OCI-LY7 (cell line): Measurements from ENCODE around the gene HOXB6. TPM values are rescaled to one million over a fixed set of nuclear protein-coding genes. Genes with fewer than 3 reads are reported as not detected.

Experiments
- BruUV-seq: library from RNA; stranded (reverse); fragments of 400-500 nt; replicated peaks from 2 replicates; lab custom pipeline; 2021; lab: Mats Ljungman, UMichigan
- CTCF ChIA-PET: fragments of 300-600 bp; sonication (Branson Sonifier 250); formaldehyde crosslinking; loops from one replicate; lab custom pipeline; 2022; ENCODE audit warnings: antibody characterized with exemption; ENCODE audit not compliant: unreplicated experiment; lab: Charles Lee
- POLR2A ChIA-PET: fragments of 300-600 bp; sonication (Branson Sonifier 250); formaldehyde crosslinking; loops from one replicate; lab custom pipeline; 2022; ENCODE audit warnings: antibody characterized with exemption; lab: Charles Lee
- DNase-seq: peaks from one replicate; pipeline ENCODE4 v3.0.0-alpha.2; 2015; ENCODE audit warnings: low spot score
- H2AFZ ChIP-seq: fragments of 200-600 bp; sonication (generic), shearing (Covaris generic); 2 replicates; pipeline ENCODE4 v1.6.1; 2014; ENCODE audit warnings: mild to moderate bottlenecking, antibody characterized with exemption, low read length, moderate library complexity
- H3K27ac ChIP-seq: fragments of 200-600 bp; sonication (generic); 2 replicates; pipeline ENCODE4 v1.5.1; 2014; ENCODE audit warnings: mixed run types, low read depth, mild to moderate bottlenecking, moderate library complexity, low read length, inconsistent platforms; ENCODE audit not compliant: poor library complexity, severe bottlenecking
- H3K36me3 ChIP-seq: fragments of 200-600 bp; sonication (generic); 2 replicates; pipeline ENCODE4 v1.6.1; 2014; ENCODE audit warnings: mild to moderate bottlenecking, antibody characterized with exemption, low read length, moderate library complexity, mixed read lengths; ENCODE audit not compliant: insufficient read depth
- H3K4me1 ChIP-seq: fragments of 200-600 bp; sonication (generic); 2 replicates; pipeline ENCODE4 v1.5.1; 2014; ENCODE audit warnings: mild to moderate bottlenecking, low read length; ENCODE audit not compliant: insufficient read depth, poor library complexity, severe bottlenecking
- H3K4me2 ChIP-seq: fragments of 200-600 bp; sonication (generic); 2 replicates; pipeline ENCODE4 v1.6.1; 2014; ENCODE audit warnings: mild to moderate bottlenecking, low read length
- H3K4me3 ChIP-seq: fragments of 200-600 bp; sonication (generic); 2 replicates; pipeline ENCODE4 v1.5.1; 2014; ENCODE audit warnings: mild to moderate bottlenecking, low read depth, low read length; ENCODE audit not compliant: poor library complexity, severe bottlenecking
- H3K79me2 ChIP-seq: fragments of 200-600 bp; sonication (generic); 2 replicates; pipeline ENCODE4 v1.6.1; 2016; ENCODE audit warnings: low read depth, mild to moderate bottlenecking, low read length, moderate library complexity, mixed read lengths; ENCODE audit not compliant: insufficient read depth
- H3K9me2 ChIP-seq: fragments of 200-600 bp; sonication (generic); 2 replicates; pipeline ENCODE4 v1.6.1; 2016; ENCODE audit warnings: mild to moderate bottlenecking, low read length, mixed read lengths; ENCODE audit not compliant: insufficient read depth
- H3K9me3 ChIP-seq: fragments of 200-600 bp; sonication (generic); 2 replicates; pipeline ENCODE4 v1.6.1; 2014; ENCODE audit warnings: mild to moderate bottlenecking, mixed run types, low read length, mixed read lengths
- H4K20me1 ChIP-seq: fragments of 200-600 bp; sonication (generic); 2 replicates; pipeline ENCODE4 v1.6.1; 2014; ENCODE audit warnings: mild to moderate bottlenecking, antibody characterized with exemption, low read length, moderate library complexity, mixed read lengths; ENCODE audit not compliant: insufficient read depth
- CTCF ChIP-seq: fragments of 200-600 bp; sonication (generic); conservative IDR thresholded peaks from 2 replicates; pipeline ENCODE4 v1.5.1; 2014; ENCODE audit warnings: mild to moderate bottlenecking, antibody characterized with exemption, low read length, moderate library complexity, mixed read lengths
- EZH2phosphoT487 ChIP-seq: fragments of 200-600 bp; sonication (generic); IDR thresholded peaks from 2 replicates; pipeline ENCODE4 v1.6.1; 2018; ENCODE audit warnings: low read depth, borderline replicate concordance, mild to moderate bottlenecking, mixed run types, antibody characterized with exemption, low read length, moderate library complexity, mixed read lengths
- intact Hi-C: fragments of 100-400 bp; cut with micrococcal nuclease; formaldehyde crosslinking; loops from one replicate; pipeline ENCODE4 v1.10.0; 2022; ENCODE audit not compliant: unreplicated experiment
- total RNA-seq, 2 experiments: library from RNA; depleted of rRNA in 1 of 2; stranded (reverse); fragments of >200 nt in 1 of 2; shearing (Covaris generic) in 1 of 2; gene quantifications; 2 replicates each; pipeline ENCODE4 v1.2.3, GENCODE V29; 2014 to 2022

HOXB6 gene
- total RNA-seq, 2 experiments from 2014 or later, result not detected

GRCh38 chr17:48568499-48569239 lies 36.1 kb downstream of the HOXB6 start:
- Histone ChIP-seq H3K4me1 (no peaks in the 10 kb centered on the region), H4K20me1 (no peaks in the 10 kb centered on the region), H3K79me2 (no peaks in the 10 kb centered on the region), H3K4me3 (no peak overlapping the region), H3K9me3 (no peaks in the 10 kb centered on the region), H2AFZ (no peak overlapping the region), H3K27ac (no peak overlapping the region), H3K4me2 (no peak overlapping the region), H3K36me3 (no peaks in the 10 kb centered on the region), H3K9me2 (no peaks in the 10 kb centered on the region)
- CTCF ChIA-PET, result no interaction called here
- no TSS peak for BruUV-seq
- TF ChIP-seq EZH2phosphoT487 (no peak), CTCF (no peak)
- no peak for DNase-seq
- intact Hi-C loops, result no loop called here
- POLR2A ChIA-PET, result no interaction called here

GRCh38 chr17:48567646-48568354 lies 37.0 kb downstream of the HOXB6 start:
- Histone ChIP-seq H3K9me3 (no peaks in the 10 kb centered on the region), H3K79me2 (no peaks in the 10 kb centered on the region), H3K4me3 (no peak overlapping the region), H3K9me2 (no peaks in the 10 kb centered on the region), H3K4me2 (no peak overlapping the region), H4K20me1 (no peaks in the 10 kb centered on the region), H3K36me3 (no peaks in the 10 kb centered on the region), H3K27ac (no peak overlapping the region), H3K4me1 (no peaks in the 10 kb centered on the region), H2AFZ (no peak overlapping the region)
- intact Hi-C loops, result no loop called here
- DNase-seq, result no peak
- no peak for TF ChIP-seq CTCF
- no peak for TF ChIP-seq EZH2phosphoT487
- CTCF ChIA-PET, result no interaction called here
- POLR2A ChIA-PET, result interaction anchor here (0.5 to 0.6 kb wide), 3 partner anchors 21 to 665 kb away, joined by 3 to 4 read pairs (median 3); no protein-coding TSS in a partner anchor
- no TSS peak for BruUV-seq
